GM12874 (cell line): ENCODE measurements around the gene TCF12.

Experiments
- TF ChIP-seq, protein P1 (sequence below): IDR thresholded peaks from 2 replicates; pipeline ENCODE4 v1.5.1; 2011; ENCODE audit warnings: low read depth, mild to moderate bottlenecking, control low read depth, low read length, moderate library complexity; ENCODE audit not compliant: insufficient read depth

TCF12 gene

DNA sequence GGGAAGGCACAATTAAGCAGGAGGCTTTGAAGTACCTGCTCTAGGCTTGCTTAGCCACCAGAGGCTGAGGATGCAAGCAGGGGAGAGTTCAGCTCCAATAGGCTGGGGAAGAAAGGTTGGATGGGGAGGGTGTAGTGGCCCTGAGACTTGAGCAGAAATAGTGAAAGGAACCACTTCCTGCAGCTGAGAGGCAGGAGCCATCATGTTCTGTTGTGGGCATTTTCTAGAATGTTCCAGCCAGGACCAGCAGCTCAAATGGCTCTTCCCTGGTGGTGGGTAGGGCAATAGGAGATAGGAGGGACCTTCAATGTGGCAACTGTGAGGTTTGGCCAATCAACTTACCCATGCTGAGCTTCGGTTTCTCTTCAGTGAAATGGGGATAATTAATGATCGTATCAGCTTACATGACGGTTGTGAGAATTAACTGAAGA is 378.7 kb downstream of the TCF12 start:
- TF ChIP-seq, protein P1, sequence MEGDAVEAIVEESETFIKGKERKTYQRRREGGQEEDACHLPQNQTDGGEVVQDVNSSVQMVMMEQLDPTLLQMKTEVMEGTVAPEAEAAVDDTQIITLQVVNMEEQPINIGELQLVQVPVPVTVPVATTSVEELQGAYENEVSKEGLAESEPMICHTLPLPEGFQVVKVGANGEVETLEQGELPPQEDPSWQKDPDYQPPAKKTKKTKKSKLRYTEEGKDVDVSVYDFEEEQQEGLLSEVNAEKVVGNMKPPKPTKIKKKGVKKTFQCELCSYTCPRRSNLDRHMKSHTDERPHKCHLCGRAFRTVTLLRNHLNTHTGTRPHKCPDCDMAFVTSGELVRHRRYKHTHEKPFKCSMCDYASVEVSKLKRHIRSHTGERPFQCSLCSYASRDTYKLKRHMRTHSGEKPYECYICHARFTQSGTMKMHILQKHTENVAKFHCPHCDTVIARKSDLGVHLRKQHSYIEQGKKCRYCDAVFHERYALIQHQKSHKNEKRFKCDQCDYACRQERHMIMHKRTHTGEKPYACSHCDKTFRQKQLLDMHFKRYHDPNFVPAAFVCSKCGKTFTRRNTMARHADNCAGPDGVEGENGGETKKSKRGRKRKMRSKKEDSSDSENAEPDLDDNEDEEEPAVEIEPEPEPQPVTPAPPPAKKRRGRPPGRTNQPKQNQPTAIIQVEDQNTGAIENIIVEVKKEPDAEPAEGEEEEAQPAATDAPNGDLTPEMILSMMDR, result no peak

GRCh38 chr15:57297630-57298029 is 379.2 kb downstream of the TCF12 start:
- TF ChIP-seq, protein P1, result no peak

- TF ChIP-seq, protein P1, result no peak
Measured at GRCh38 chr15:57298204-57298603, 379.8 kb downstream of the TCF12 start.

GRCh38 chr15:57298843-57299550 is 380.6 kb downstream of the TCF12 start:
- TF ChIP-seq, protein P1, result no peak

GRCh38 chr15:57301307-57301706 is 382.9 kb downstream of the TCF12 start:
- TF ChIP-seq, protein P1, result no peak

DNA sequence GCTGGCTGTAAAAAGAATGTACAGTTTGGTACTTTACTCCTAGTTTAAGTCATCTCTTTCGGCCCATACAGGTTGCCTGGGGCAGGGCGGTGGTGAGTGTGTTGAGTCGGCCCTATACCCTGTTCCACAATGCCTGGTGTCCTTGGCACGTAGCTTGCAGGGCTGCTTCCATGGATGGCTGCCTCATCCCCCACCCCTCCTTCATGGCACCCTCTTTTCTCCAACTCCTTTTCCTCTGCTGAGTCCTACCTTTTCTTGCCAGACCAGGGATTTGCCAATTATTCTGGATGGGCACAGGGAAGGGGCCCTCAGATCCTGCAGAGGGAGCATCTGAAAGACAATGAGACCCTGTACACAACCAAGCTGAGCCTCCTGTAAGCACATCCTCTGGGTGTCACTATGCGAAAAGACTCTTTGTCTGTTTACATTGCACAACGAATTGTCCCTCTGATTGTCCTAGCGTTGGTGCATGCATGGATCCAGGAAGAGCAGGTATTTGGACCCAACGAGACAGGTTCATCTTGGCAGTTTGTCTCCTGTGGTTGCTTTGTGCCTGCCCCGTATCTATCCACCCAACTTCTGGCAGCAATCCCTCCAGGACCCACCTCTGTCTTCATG is 384.3 kb downstream of the TCF12 start:
- TF ChIP-seq, protein P1, result no peak

DNA sequence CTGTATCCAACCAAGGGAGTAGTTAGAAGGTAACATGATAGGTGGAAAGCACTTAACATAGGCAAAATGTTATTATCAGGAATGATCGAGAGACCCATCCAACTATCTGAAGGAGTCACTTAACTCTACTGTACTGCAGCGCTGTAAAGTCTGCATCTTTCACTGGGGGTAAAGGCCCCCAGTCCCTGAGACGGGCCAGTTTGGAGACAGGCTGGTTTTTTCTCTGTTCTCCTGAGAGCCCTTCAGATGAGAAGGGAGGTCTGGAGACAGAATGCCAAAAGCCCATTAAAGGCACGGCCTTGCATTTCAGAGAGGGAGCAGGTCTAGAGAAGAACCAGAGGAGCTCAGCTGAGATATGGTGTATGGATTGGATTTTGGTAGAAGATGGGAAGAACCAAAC is 386.6 kb downstream of the TCF12 start:
- TF ChIP-seq, protein P1, result no peak
